ENCODE measurements around the gene SLX4.

DNA sequence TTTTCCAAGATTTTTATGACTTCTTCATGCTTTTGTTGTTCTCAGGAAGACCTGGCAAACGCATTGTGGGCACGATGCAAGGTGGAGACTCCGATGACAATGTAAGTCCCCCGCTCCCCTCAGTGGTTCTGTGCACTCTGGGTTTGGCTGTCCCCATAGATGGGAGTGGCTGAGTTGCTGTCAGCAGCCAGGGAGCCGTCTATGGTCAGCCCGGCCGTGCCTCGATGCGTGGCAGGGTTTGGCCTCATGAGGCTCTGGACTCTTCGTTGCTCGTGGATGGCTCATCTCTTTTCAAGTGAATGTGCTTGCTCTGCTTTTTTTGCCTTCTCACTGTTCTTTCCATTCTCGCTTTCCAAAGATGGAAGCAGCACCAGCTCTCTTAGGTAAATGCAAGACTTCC is 78.7 kb downstream of the SLX4 start:
- TF ChIP-seq EP300 (IDR thresholded peaks at IDR 0.05) (no peak), POLR2AphosphoS5 (IDR thresholded peaks at IDR 0.05) (no peak), POLR2A (IDR thresholded peaks at IDR 0.05) (no peak)
- TF ChIP-seq, protein P1, sequence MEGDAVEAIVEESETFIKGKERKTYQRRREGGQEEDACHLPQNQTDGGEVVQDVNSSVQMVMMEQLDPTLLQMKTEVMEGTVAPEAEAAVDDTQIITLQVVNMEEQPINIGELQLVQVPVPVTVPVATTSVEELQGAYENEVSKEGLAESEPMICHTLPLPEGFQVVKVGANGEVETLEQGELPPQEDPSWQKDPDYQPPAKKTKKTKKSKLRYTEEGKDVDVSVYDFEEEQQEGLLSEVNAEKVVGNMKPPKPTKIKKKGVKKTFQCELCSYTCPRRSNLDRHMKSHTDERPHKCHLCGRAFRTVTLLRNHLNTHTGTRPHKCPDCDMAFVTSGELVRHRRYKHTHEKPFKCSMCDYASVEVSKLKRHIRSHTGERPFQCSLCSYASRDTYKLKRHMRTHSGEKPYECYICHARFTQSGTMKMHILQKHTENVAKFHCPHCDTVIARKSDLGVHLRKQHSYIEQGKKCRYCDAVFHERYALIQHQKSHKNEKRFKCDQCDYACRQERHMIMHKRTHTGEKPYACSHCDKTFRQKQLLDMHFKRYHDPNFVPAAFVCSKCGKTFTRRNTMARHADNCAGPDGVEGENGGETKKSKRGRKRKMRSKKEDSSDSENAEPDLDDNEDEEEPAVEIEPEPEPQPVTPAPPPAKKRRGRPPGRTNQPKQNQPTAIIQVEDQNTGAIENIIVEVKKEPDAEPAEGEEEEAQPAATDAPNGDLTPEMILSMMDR (IDR thresholded peaks at IDR 0.05) = no peak

Data from stomach (tissue), 4 donors.